ENCODE data around the gene FLVCR2. TPM values are rescaled to one million over a fixed set of nuclear protein-coding genes. Genes with fewer than 3 reads are reported as not detected.

FLVCR2 gene
- polyA plus RNA-seq, 1 donor from 2014 or later: not detected

- Histone ChIP-seq H3K79me2 (replicated peaks; ENCODE audit: insufficient read depth, low read length) (no peaks in the 10 kb centered on the region), H3K4me2 (ENCODE audit: low read length) (no peak overlapping the region), H3F3A (ENCODE audit: insufficient read depth, low read length, poor library complexity, severe bottlenecking) (no peaks in the 10 kb centered on the region), H2AFZ (ENCODE audit: low read depth, low read length) (no peak overlapping the region), H3K4me3 (ENCODE audit: low read length) (no peak overlapping the region), H3K27ac (ENCODE audit: low read length) (no peak overlapping the region), H3K27me3 (ENCODE audit: insufficient read depth, low read depth, low read length) (no peaks in the 10 kb centered on the region), H3K9ac (ENCODE audit: low read length) (no peak overlapping the region), H4K20me1 (ENCODE audit: insufficient read depth) (no peaks in the 10 kb centered on the region), H3K9me3 (ENCODE audit: low read length) (no peaks in the 10 kb centered on the region), H3K36me3 (ENCODE audit: insufficient read depth, low read length) (no peaks in the 10 kb centered on the region), H3K9me2 (ENCODE audit: insufficient read depth, low read length) (no peaks in the 10 kb centered on the region)
- TF ChIP-seq RAD21 (conservative IDR thresholded peaks at IDR 0.05) (no peak), REST (IDR thresholded peaks at IDR 0.05; ENCODE audit: borderline replicate concordance) (no peak), POLR2AphosphoS5 (IDR thresholded peaks at IDR 0.05) (no peak), CTCF (IDR thresholded peaks at IDR 0.05; ENCODE audit: poor library complexity, severe bottlenecking) (no peak), TAF1 (IDR thresholded peaks at IDR 0.05; ENCODE audit: low read depth) (no peak), MXI1 (conservative IDR thresholded peaks at IDR 0.05; ENCODE audit: poor library complexity, severe bottlenecking) (no peak), EZH2 (IDR thresholded peaks at IDR 0.05; ENCODE audit: borderline replicate concordance, insufficient read depth, low read length, poor library complexity, severe bottlenecking) (no peak), SMC3 (conservative IDR thresholded peaks at IDR 0.05; ENCODE audit: poor library complexity) (no peak), EP300 (conservative IDR thresholded peaks at IDR 0.05; ENCODE audit: poor library complexity, severe bottlenecking) (no peak)
Measured at GRCh38 chr14:75640876-75641275, 62.5 kb downstream of the FLVCR2 start.

- Histone ChIP-seq H3K4me2 (ENCODE audit: low read length) (no peak overlapping the region), H3K9me2 (ENCODE audit: insufficient read depth, low read length) (no peaks in the 10 kb centered on the region), H3K27ac (ENCODE audit: low read length) (no peak overlapping the region), H3K36me3 (ENCODE audit: insufficient read depth, low read length) (no peaks in the 10 kb centered on the region), H4K20me1 (ENCODE audit: insufficient read depth) (no peaks in the 10 kb centered on the region), H2AFZ (ENCODE audit: low read depth, low read length) (no peak overlapping the region), H3K9me3 (ENCODE audit: low read length) (no peaks in the 10 kb centered on the region), H3K9ac (ENCODE audit: low read length) (no peak overlapping the region), H3K4me3 (ENCODE audit: low read length) (no peak overlapping the region), H3F3A (ENCODE audit: insufficient read depth, low read length, poor library complexity, severe bottlenecking) (no peaks in the 10 kb centered on the region), H3K27me3 (ENCODE audit: insufficient read depth, low read depth, low read length) (no peaks in the 10 kb centered on the region), H3K79me2 (replicated peaks; ENCODE audit: insufficient read depth, low read length) (no peaks in the 10 kb centered on the region)
- TF ChIP-seq MXI1 (conservative IDR thresholded peaks at IDR 0.05; ENCODE audit: poor library complexity, severe bottlenecking) (no peak), REST (IDR thresholded peaks at IDR 0.05; ENCODE audit: borderline replicate concordance) (no peak), EZH2 (IDR thresholded peaks at IDR 0.05; ENCODE audit: borderline replicate concordance, insufficient read depth, low read length, poor library complexity, severe bottlenecking) (no peak), EP300 (conservative IDR thresholded peaks at IDR 0.05; ENCODE audit: poor library complexity, severe bottlenecking) (no peak), SMC3 (conservative IDR thresholded peaks at IDR 0.05; ENCODE audit: poor library complexity) (no peak), TAF1 (IDR thresholded peaks at IDR 0.05; ENCODE audit: low read depth) (no peak), RAD21 (conservative IDR thresholded peaks at IDR 0.05) (no peak), POLR2AphosphoS5 (IDR thresholded peaks at IDR 0.05) (no peak), CTCF (IDR thresholded peaks at IDR 0.05; ENCODE audit: poor library complexity, severe bottlenecking) (no peak)
Measured at GRCh38 chr14:75643985-75644384, 65.6 kb downstream of the FLVCR2 start.

Measured in neural cell (in vitro differentiated cells).